Lower leg skin (tissue), 3 donors: ENCODE measurements around the gene NOL4L.

Source experiments
- CTCF ChIP-seq, 3 donors: fragments of 450-650 bp; IDR thresholded peaks; one replicate each; pipeline ENCODE4 v1.5.1; 2016; ENCODE audit warnings: antibody characterized with exemption in 3 of 3, mild to moderate bottlenecking in 3 of 3, moderate library complexity in 2 of 3
- POLR2A ChIP-seq, 2 donors: fragments of 450-650 bp; IDR thresholded peaks; one replicate each; pipeline ENCODE4 v1.6.1; 2016 to 2017; ENCODE audit warnings: antibody characterized with exemption in 2 of 2, mild to moderate bottlenecking in 1 of 2, moderate library complexity in 1 of 2

GRCh38 chr20:32507998-32508774, 76.9 kb downstream of the NOL4L start:
- TF ChIP-seq CTCF (IDR thresholded peaks at IDR 0.05) (no peak), POLR2A (IDR thresholded peaks at IDR 0.05) (no peak)
